ENCODE measurements around the gene PPP1R1B.

PPP1R1B gene

DNA sequence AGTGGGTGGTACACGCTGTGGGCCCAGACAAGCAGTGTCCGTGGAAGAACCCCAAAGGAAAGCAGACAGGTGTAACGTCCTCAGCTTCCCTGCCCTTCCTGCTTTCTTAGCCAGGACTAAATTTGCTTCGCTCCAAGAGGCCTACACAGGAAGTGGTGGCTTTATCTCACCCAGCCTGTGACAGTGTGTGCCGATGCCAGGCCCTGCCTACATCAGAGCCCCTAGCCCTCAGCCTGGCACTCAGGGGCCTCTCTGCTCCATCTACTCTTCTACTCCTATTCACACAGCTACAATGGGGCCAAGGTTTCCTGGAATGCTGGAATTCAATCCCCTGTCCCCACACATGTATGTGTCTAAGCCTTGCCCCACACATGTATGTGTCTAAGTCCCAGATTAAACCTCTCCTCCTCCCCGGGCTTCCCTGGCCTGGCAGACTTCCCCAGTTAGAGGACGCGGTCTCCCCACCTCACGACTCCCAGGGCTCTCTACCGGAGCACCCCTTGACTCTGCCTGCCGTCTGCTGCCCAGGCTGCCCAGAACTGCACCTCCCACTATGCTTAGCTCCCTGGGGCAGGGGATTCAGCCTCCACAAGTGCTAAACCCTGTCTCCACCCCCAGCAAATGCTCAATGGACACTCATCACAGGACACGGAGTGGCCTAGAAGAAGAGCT lies 52.9 kb downstream of the PPP1R1B start:
- DNase-seq (ENCODE audit: low spot score): no peak
- TF ChIP-seq, protein P1, sequence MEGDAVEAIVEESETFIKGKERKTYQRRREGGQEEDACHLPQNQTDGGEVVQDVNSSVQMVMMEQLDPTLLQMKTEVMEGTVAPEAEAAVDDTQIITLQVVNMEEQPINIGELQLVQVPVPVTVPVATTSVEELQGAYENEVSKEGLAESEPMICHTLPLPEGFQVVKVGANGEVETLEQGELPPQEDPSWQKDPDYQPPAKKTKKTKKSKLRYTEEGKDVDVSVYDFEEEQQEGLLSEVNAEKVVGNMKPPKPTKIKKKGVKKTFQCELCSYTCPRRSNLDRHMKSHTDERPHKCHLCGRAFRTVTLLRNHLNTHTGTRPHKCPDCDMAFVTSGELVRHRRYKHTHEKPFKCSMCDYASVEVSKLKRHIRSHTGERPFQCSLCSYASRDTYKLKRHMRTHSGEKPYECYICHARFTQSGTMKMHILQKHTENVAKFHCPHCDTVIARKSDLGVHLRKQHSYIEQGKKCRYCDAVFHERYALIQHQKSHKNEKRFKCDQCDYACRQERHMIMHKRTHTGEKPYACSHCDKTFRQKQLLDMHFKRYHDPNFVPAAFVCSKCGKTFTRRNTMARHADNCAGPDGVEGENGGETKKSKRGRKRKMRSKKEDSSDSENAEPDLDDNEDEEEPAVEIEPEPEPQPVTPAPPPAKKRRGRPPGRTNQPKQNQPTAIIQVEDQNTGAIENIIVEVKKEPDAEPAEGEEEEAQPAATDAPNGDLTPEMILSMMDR (IDR thresholded peaks at IDR 0.05; ENCODE audit: extremely low read depth, missing control alignments): no peak

- TF ChIP-seq, protein P1 (IDR thresholded peaks at IDR 0.05; ENCODE audit: extremely low read depth, missing control alignments): no peak
- no peak for DNase-seq (ENCODE audit: low spot score)
These were observed 56.7 kb downstream of the PPP1R1B start for GRCh38 chr17:39683295-39683939.

DNA sequence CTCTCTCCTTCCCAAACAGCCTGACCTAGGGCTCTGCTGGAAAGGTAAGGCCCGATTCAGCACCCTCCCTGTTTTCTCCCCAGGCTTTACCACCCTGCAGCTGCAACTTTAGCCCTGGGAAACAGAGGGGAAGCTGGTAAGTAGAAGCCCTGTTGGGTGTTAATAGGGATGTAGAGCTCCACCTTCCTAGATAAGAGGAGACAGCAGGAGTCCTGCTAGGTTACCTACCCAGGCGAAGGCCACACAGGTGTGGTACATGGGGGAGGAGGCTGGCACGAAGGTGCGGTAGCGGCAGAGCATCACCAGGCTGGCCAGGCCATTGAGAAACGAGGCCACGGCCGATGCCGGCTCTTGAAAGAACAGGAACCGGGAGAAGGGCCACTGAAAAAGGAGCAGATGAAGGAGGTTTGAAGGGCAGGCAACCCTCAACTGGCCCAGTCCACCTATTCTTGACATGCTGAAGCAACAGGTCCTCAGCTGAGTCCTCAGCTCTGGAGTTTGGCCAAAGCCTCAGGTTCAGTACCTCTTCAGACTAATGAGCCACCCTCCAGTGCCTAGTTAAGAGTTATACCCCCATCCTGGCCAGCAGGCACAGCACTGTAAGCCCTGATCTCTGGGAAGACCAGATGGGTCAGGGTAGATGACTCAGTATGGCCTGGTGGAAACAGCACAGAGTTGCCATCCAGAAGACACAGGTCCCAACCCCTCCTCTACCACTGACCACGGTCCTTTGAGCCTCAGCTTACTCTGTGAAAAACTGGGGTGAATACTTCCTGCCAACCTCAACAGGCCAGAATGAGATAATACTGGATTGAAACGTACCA lies 57.8 kb downstream of the PPP1R1B start:
- TF ChIP-seq, protein P1 (IDR thresholded peaks at IDR 0.05; ENCODE audit: extremely low read depth, missing control alignments): no peak
- DNase-seq (ENCODE audit: low spot score): no peak

Data from GM20000 (cell line).